ENCODE data around the gene IFNA2.
"Not testable (repeated sequence)": the region's sequence is repeated elsewhere in the genome, so short reads cannot be mapped to it uniquely, and the experiment has no call there.

The IFNA2 gene

GRCh38 chr9:21381448-21382339 is 3.5 kb downstream of the IFNA2 start:
- no peak for DNase-seq

GRCh38 chr9:21371467-21371866 is 13.7 kb downstream of the IFNA2 start:
- not testable (repeated sequence) for DNase-seq

- no peak for DNase-seq
Observed at GRCh38 chr9:21367957-21368356, 17.2 kb downstream of the IFNA2 start, which contains the start of gene IFNA13. IFNA13 (minus strand) TSS chr9:21368057; CDS start chr9:21368010, 47 bp downstream.

- DNase-seq, result not testable (repeated sequence)
Observed at GRCh38 chr9:21367169-21367568, 18.0 kb downstream of the IFNA2 start.

- no peak for DNase-seq
Observed at GRCh38 chr9:21362287-21362686, 22.9 kb downstream of the IFNA2 start.

- no peak for DNase-seq
Observed at GRCh38 chr9:21357479-21358460, 27.4 kb downstream of the IFNA2 start.

GRCh38 chr9:21350787-21351186 is 34.4 kb downstream of the IFNA2 start, which contains the start of gene IFNA6:
IFNA6 (minus strand) TSS chr9:21350887; CDS start chr9:21350887, 0 bp downstream.
- DNase-seq, result no peak

- DNase-seq, result no peak
Observed at GRCh38 chr9:21348430-21348970, 36.7 kb downstream of the IFNA2 start.

GRCh38 chr9:21340735-21341134 is 44.5 kb downstream of the IFNA2 start:
- no peak for DNase-seq

GRCh38 chr9:21336457-21336856 is 48.7 kb downstream of the IFNA2 start:
- DNase-seq, result no peak

GRCh38 chr9:21334701-21335632 is 50.2 kb downstream of the IFNA2 start, which contains the start of gene KLHL9:
KLHL9 (minus strand) TSS chr9:21335404; CDS start chr9:21334859, 545 bp downstream.
- DNase-seq, result peak; percentile 92 to 93

All from hippocampal formation (tissue), 2 donors.